OCI-LY3 (cell line): ENCODE data around the gene PEX12.

Source experiments
- CTCF ChIP-seq: fragments of 200-600, 300-600 bp; sonication (generic); IDR thresholded peaks from 2 replicates; pipeline ENCODE4 v1.5.1; 2014; ENCODE audit warnings: antibody characterized with exemption, low read length, low read depth
- EZH2phosphoT487 ChIP-seq: fragments of 200-600 bp; shearing (Covaris generic); IDR thresholded peaks from 2 replicates; pipeline ENCODE4 v1.6.1; 2018; ENCODE audit warnings: antibody characterized with exemption, mixed run types, low read depth

- TF ChIP-seq CTCF (no peak), EZH2phosphoT487 (no peak)
These were observed 31.9 kb downstream of the PEX12 start for GRCh38 chr17:35546487-35546886.
